BLaER1 treated with 17β-estradiol and CSF1 and Interleukin-3, amounts not matched to agents 10 nM and 100 nM (cell line): ENCODE measurements around the gene RGS12.

ENCODE experiments used
- H3K27ac ChIP-seq, 11 experiments: shearing (Covaris generic); formaldehyde crosslinking; 2 replicates each; pipeline ENCODE4 v1.8.1; 2022
- H3K27me3 ChIP-seq, 11 experiments: shearing (Covaris generic); formaldehyde crosslinking; 2 replicates each; pipeline ENCODE4 v1.8.1; 2022
- H3K36me3 ChIP-seq, 11 experiments: shearing (Covaris generic); formaldehyde crosslinking; 2 replicates each; pipeline ENCODE4 v1.8.1; 2022
- H3K4me1 ChIP-seq, 10 experiments: shearing (Covaris generic); formaldehyde crosslinking; 2 replicates each; pipeline ENCODE4 v1.8.1; 2022
- H3K4me2 ChIP-seq, 11 experiments: shearing (Covaris generic); formaldehyde crosslinking; 2 replicates each; pipeline ENCODE4 v1.8.1; 2022
- H3K4me3 ChIP-seq, 10 experiments: shearing (Covaris generic); formaldehyde crosslinking; 2 replicates each; pipeline ENCODE4 v1.8.1; 2022
- H3K9ac ChIP-seq, 11 experiments: shearing (Covaris generic); formaldehyde crosslinking; 2 replicates each; pipeline ENCODE4 v1.8.1; 2022
- H3K9me3 ChIP-seq, 11 experiments: shearing (Covaris generic); formaldehyde crosslinking; replicated peaks in 1 of 11; 2 replicates each; pipeline ENCODE4 v1.8.1; 2022
- H4K20me1 ChIP-seq, 11 experiments: shearing (Covaris generic); formaldehyde crosslinking; 2 replicates each; pipeline ENCODE4 v1.8.1; 2022
- Cebpa-rat ChIP-seq, 11 experiments: shearing (Covaris generic); IDR thresholded peaks; 2 replicates each; pipeline ENCODE4 v1.8.1; 2022

RGS12 gene

DNA sequence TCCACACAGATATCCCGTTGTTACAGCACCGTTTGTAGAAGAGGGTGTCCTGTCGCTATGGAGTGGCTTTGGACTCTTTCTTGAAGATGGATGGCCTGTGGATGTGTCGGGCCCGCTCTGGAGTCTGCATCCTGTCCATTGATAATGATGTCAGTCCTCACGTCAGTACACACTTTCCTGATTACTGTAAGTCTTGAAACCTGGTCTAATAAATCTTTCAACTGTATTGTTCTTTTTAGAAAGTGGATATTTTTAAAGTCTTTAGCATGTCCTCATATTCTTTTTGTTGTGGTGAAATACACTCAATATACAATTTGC lies 29.0 kb upstream of the RGS12 start:
- TF ChIP-seq Cebpa-rat (IDR thresholded peaks at IDR 0.05) = no peak
- no peaks in the 10 kb centered on the region for H3K9me3 ChIP-seq
- peak overlapping the region in 2 of 11 experiments; percentile 72 to 86; a peak in 4 of 22 replicates for H3K4me2 ChIP-seq

DNA sequence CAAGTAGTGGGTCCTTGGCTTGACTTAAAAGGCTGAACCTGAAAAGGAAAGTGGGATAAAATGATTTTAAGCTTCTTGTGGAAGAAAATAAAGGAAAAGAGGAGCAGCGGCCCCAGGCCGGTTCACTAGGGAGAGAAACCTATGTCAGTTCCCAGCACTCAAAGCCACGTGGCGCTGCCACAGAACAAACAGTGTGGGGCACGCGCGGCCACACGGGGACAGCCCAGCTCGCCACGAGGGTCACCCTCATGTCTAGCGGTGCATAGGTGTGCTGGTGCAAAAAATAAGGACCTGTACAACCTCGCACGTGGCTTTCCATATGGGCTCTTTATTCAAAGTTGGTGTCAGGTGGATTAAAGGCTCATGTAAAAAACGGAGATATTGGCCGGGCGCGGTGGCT lies 26.7 kb upstream of the RGS12 start:
- no peaks in the 10 kb centered on the region for H3K36me3 ChIP-seq
- no peak overlapping the region for H3K9ac ChIP-seq
- no peak for TF ChIP-seq Cebpa-rat (IDR thresholded peaks at IDR 0.05)
- H3K4me2 ChIP-seq = no peak overlapping the region
- H3K4me1 ChIP-seq = peaks cover 0 to 36% (median 23%) of the 10 kb centered on the region in 10 experiments; a peak in 15 of 20 replicates
- no peaks in the 10 kb centered on the region for H4K20me1 ChIP-seq
- no peak overlapping the region for H3K4me3 ChIP-seq
- no peaks in the 10 kb centered on the region for H3K9me3 ChIP-seq
- no peaks in the 10 kb centered on the region for H3K27me3 ChIP-seq
- no peak overlapping the region for H3K27ac ChIP-seq

More for the DNA sequence above, 29.0 kb upstream of the RGS12 start:
- H4K20me1 ChIP-seq = no peaks in the 10 kb centered on the region
- H3K36me3 ChIP-seq = no peaks in the 10 kb centered on the region
- peaks cover 0 to 34% (median 21%) of the 10 kb centered on the region in 10 experiments; a peak in 15 of 20 replicates for H3K4me1 ChIP-seq
- H3K27me3 ChIP-seq = no peaks in the 10 kb centered on the region
- H3K9ac ChIP-seq = no peak overlapping the region
- no peak overlapping the region for H3K27ac ChIP-seq
- H3K4me3 ChIP-seq = no peak overlapping the region

DNA sequence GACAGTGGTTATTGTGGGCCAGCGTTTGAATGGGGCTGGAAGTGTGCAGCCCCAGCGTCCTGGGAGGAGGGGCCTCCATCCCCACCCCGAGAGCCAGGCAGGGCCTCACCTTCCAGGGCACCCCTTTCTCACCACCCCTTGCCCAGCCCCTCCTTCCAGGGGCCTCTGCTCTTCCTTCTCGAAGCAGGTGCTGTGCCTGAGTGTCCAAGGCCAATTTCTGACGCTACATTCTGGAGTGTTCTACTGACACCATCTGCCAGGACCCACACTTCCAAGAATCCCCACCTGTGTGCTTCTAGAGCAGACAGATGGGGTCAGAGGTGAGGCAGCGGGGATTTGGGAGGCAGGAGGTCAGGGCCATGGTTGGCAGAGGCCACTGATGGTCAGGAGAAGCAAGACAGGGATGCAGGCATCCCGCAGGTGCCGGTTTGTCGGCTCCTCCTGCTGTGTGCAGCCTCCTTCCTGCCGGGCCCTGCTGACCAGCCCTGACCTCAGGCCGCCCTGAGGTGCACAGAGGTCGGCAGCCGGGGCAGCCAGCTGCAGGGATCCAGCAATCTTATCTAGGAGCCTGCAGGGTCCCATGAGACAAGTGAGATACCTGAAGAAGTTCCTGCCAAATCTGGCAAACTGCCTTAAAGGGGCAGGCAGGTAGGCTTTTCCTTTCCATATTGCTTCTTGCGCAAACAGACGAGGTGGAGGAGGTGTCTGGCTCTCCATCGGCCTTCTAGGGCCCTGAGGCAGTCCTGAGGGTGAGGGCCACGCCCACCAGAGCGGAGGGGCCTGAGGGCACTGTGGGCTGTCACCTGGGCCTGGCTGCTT lies 25.0 kb upstream of the RGS12 start:
- Histone ChIP-seq H3K4me2 (no peak overlapping the region), H3K36me3 (no peaks in the 10 kb centered on the region), H3K27ac (no peak overlapping the region), H3K9me3 (peaks cover 0 to 1% (median 0%) of the 10 kb centered on the region in 11 experiments; a peak in 3 of 22 replicates), H3K4me1 (peaks cover 0 to 32% (median 16%) of the 10 kb centered on the region in 10 experiments; a peak in 14 of 20 replicates), H3K9ac (no peak overlapping the region), H3K4me3 (no peak overlapping the region), H4K20me1 (no peaks in the 10 kb centered on the region), H3K27me3 (no peaks in the 10 kb centered on the region)
- no peak for TF ChIP-seq Cebpa-rat (IDR thresholded peaks at IDR 0.05)

DNA sequence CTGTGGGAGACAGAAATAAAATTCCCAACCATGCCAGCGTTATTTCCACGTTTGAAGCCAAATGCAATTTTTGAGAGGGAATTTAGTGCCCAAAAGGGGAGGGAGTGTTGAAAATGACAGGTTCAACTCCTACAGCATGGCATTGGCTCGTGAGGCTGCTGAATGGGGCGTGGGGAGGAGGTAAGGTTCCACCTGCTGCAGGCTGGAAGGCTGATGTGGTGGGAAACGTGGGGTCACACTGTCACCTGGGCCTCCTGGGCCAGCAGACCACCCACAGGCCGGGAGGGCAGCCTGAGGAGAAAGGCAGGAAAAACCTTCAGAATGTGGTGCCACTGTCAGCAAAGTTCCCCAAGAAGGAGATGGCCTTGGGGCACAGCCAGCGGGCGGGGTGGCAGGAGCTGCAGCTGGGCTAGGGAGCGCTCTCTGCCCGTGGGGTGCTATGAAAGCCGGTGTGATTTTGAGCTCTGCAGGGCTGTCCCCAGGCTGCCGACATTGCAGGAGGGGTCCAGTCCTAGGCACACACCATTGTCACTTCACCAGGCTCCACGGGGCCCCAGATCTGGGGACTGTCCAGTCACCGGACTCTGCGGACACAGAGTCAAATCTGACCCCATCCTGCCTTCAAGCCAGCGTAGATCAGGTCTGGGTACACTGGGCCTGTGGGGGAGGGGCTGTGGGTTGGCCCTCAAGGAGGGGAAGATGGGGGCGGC lies 24.3 kb upstream of the RGS12 start:
- H3K4me2 ChIP-seq = no peak overlapping the region
- no peaks in the 10 kb centered on the region for H3K27me3 ChIP-seq
- H4K20me1 ChIP-seq = no peaks in the 10 kb centered on the region
- no peak overlapping the region for H3K9ac ChIP-seq
- no peak for TF ChIP-seq Cebpa-rat (IDR thresholded peaks at IDR 0.05)
- H3K4me1 ChIP-seq = peaks cover 0 to 24% (median 9%) of the 10 kb centered on the region in 10 experiments; a peak in 12 of 20 replicates
- H3K36me3 ChIP-seq = no peaks in the 10 kb centered on the region
- H3K9me3 ChIP-seq = peaks cover 0 to 8% (median 6%) of the 10 kb centered on the region in 11 experiments; a peak in 9 of 22 replicates
- H3K4me3 ChIP-seq = no peak overlapping the region
- H3K27ac ChIP-seq = no peak overlapping the region

- H3K9me3 ChIP-seq = peaks cover 0 to 8% (median 6%) of the 10 kb centered on the region in 11 experiments; a peak in 9 of 22 replicates
- no peak overlapping the region for H3K4me3 ChIP-seq
- H3K27ac ChIP-seq = no peak overlapping the region
- TF ChIP-seq Cebpa-rat (IDR thresholded peaks at IDR 0.05) = no peak
- no peak overlapping the region for H3K9ac ChIP-seq
- H3K4me2 ChIP-seq = no peak overlapping the region
- peaks cover 0 to 21% (median 9%) of the 10 kb centered on the region in 10 experiments; a peak in 11 of 20 replicates for H3K4me1 ChIP-seq
- H4K20me1 ChIP-seq = no peaks in the 10 kb centered on the region
- H3K27me3 ChIP-seq = no peaks in the 10 kb centered on the region
- no peaks in the 10 kb centered on the region for H3K36me3 ChIP-seq
Measured at GRCh38 chr4:3269105-3269927, 23.5 kb upstream of the RGS12 start.

- H3K4me1 ChIP-seq = peaks cover 0 to 21% (median 9%) of the 10 kb centered on the region in 10 experiments; a peak in 11 of 20 replicates
- H3K4me3 ChIP-seq = no peak overlapping the region
- H3K27me3 ChIP-seq = no peaks in the 10 kb centered on the region
- peaks cover 0 to 8% (median 6%) of the 10 kb centered on the region in 11 experiments; a peak in 9 of 22 replicates for H3K9me3 ChIP-seq
- no peak for TF ChIP-seq Cebpa-rat (IDR thresholded peaks at IDR 0.05)
- no peaks in the 10 kb centered on the region for H3K36me3 ChIP-seq
- no peak overlapping the region for H3K27ac ChIP-seq
- no peak overlapping the region for H3K9ac ChIP-seq
- no peak overlapping the region for H3K4me2 ChIP-seq
- no peaks in the 10 kb centered on the region for H4K20me1 ChIP-seq
Measured at GRCh38 chr4:3269991-3270611, 22.7 kb upstream of the RGS12 start.

- peaks cover 0 to 8% (median 6%) of the 10 kb centered on the region in 11 experiments; a peak in 9 of 22 replicates for H3K9me3 ChIP-seq
- peak overlapping the region in 2 of 11 experiments; percentile 44 to 54; a peak in 1 of 22 replicates for H3K4me2 ChIP-seq
- no peaks in the 10 kb centered on the region for H4K20me1 ChIP-seq
- TF ChIP-seq Cebpa-rat (IDR thresholded peaks at IDR 0.05) = no peak
- H3K9ac ChIP-seq = no peak overlapping the region
- H3K4me3 ChIP-seq = no peak overlapping the region
- no peaks in the 10 kb centered on the region for H3K27me3 ChIP-seq
- peaks cover 0 to 21% (median 9%) of the 10 kb centered on the region in 10 experiments; a peak in 11 of 20 replicates for H3K4me1 ChIP-seq
- no peaks in the 10 kb centered on the region for H3K36me3 ChIP-seq
- no peak overlapping the region for H3K27ac ChIP-seq
Measured at GRCh38 chr4:3271131-3271530, 21.7 kb upstream of the RGS12 start.

DNA sequence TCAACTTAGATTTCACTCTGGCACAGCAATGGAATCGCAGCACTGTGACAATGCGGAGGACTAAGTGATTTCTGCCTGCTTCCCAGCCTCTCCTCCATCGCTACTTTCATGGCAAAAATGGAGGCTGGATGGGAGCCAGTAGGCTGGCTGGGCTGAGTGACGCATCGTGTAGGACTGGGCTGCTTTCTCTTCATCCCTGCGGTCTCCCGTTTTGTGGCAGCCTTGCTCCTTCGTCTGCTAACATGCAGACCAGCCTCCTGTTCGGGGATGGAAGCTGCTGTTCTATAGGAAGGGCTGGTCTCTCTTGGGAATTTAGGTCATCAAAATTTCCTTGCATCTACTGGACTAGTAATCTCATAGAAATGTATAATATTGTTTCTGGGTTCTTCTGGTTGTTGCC lies 15.8 kb upstream of the RGS12 start:
- Histone ChIP-seq H3K36me3 (peaks cover 0 to 7% (median 0%) of the 10 kb centered on the region in 11 experiments; a peak in 4 of 22 replicates), H3K4me3 (no peak overlapping the region), H3K9ac (no peak overlapping the region), H3K4me1 (peaks cover 0 to 5% (median 3%) of the 10 kb centered on the region in 10 experiments; a peak in 10 of 20 replicates), H3K27me3 (no peaks in the 10 kb centered on the region), H3K4me2 (no peak overlapping the region), H3K9me3 (peaks cover 35 to 50% (median 42%) of the 10 kb centered on the region in 11 experiments), H4K20me1 (no peaks in the 10 kb centered on the region), H3K27ac (no peak overlapping the region)
- TF ChIP-seq Cebpa-rat (IDR thresholded peaks at IDR 0.05) = no peak
